DMS114 treated with DMSO at 0.1 percent for 48 hours (cell line): ENCODE data around the gene ZDHHC19.
"Not testable (repeated sequence)": the region's sequence is repeated elsewhere in the genome, so short reads cannot be mapped to it uniquely, and the experiment has no call there.

Experiments used
- DNase-seq: peaks from one replicate; lab custom pipeline; 2025; ENCODE audit not compliant: unreplicated experiment; lab: John Stamatoyannopoulos, UW

The ZDHHC19 gene

GRCh38 chr3:196179380-196180308 lies 31.6 kb downstream of the ZDHHC19 start:
- DNase-seq: no peak

- DNase-seq: no peak
Observed at GRCh38 chr3:196178993-196179379, 32.2 kb downstream of the ZDHHC19 start.

GRCh38 chr3:196177967-196178366 lies 33.2 kb downstream of the ZDHHC19 start:
- no peak for DNase-seq

- no peak for DNase-seq
Observed at GRCh38 chr3:196177567-196177966, 33.6 kb downstream of the ZDHHC19 start.

GRCh38 chr3:196175722-196176121 lies 35.5 kb downstream of the ZDHHC19 start:
- no peak for DNase-seq

- DNase-seq: no peak
Observed at GRCh38 chr3:196175116-196175625, 36.0 kb downstream of the ZDHHC19 start.

- no peak for DNase-seq
Observed at GRCh38 chr3:196174652-196175051, 36.5 kb downstream of the ZDHHC19 start.

GRCh38 chr3:196170296-196170695 lies 40.9 kb downstream of the ZDHHC19 start:
- not testable (repeated sequence) for DNase-seq

- DNase-seq: no peak
Observed at GRCh38 chr3:196169836-196170240, 41.4 kb downstream of the ZDHHC19 start.

GRCh38 chr3:196168808-196169391 lies 42.3 kb downstream of the ZDHHC19 start:
- DNase-seq: no peak

- DNase-seq: no peak
Observed at GRCh38 chr3:196166741-196167140, 44.5 kb downstream of the ZDHHC19 start.

- no peak for DNase-seq
Observed at GRCh38 chr3:196165850-196166249, 45.4 kb downstream of the ZDHHC19 start.

- not testable (repeated sequence) for DNase-seq
Observed at GRCh38 chr3:196165006-196165575, 46.1 kb downstream of the ZDHHC19 start.

GRCh38 chr3:196164576-196164975 lies 46.6 kb downstream of the ZDHHC19 start:
- DNase-seq: no peak

- DNase-seq: no peak
Observed at GRCh38 chr3:196163666-196164493, 47.3 kb downstream of the ZDHHC19 start.

GRCh38 chr3:196163212-196163611 lies 48.0 kb downstream of the ZDHHC19 start:
- DNase-seq: no peak

- no peak for DNase-seq
Observed at GRCh38 chr3:196162679-196163078, 48.5 kb downstream of the ZDHHC19 start.

GRCh38 chr3:196159952-196160804 lies 51.0 kb downstream of the ZDHHC19 start:
- no peak for DNase-seq

GRCh38 chr3:196159526-196159925 lies 51.7 kb downstream of the ZDHHC19 start:
- no peak for DNase-seq

- no peak for DNase-seq
Observed at GRCh38 chr3:196156160-196156559, 55.0 kb downstream of the ZDHHC19 start.
